Erythroblast (primary cell): ENCODE measurements around the gene RADIL.

Experiments used
- GATA1 ChIP-seq: IDR thresholded peaks from 2 replicates; pipeline ENCODE4 v1.6.1; 2011; ENCODE audit warnings: low read depth, mild to moderate bottlenecking, control low read depth, low read length, moderate library complexity
- POLR2A ChIP-seq: IDR thresholded peaks from 2 replicates; pipeline ENCODE4 v1.6.1; 2011; ENCODE audit warnings: mild to moderate bottlenecking, low read length

DNA sequence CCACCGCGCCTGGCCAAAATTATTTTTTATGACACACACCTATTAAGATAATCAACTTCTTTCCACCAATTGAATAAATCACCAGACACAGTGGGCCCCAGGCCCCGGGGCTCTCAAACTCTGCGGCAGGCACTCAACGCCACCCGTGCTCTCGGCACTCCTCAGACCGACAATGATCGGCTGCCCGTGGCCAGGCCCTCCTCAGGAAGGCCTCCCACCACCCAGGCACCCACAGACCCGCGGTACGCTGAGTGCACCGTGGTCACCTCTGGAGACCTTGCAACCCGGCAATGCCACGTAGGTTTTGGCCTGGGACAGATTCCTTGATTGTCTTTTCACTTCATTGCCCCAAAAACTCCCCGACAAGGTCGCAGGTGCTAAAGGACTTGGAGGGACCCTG, 6.9 kb downstream of the RADIL start:
- TF ChIP-seq POLR2A, result no peak
- no peak for TF ChIP-seq GATA1
